ENCODE data around the gene GPX4.
"Not testable (repeated sequence)": the region's sequence is repeated elsewhere in the genome, so short reads cannot be mapped to it uniquely, and the experiment has no call there.

GPX4 gene

DNA sequence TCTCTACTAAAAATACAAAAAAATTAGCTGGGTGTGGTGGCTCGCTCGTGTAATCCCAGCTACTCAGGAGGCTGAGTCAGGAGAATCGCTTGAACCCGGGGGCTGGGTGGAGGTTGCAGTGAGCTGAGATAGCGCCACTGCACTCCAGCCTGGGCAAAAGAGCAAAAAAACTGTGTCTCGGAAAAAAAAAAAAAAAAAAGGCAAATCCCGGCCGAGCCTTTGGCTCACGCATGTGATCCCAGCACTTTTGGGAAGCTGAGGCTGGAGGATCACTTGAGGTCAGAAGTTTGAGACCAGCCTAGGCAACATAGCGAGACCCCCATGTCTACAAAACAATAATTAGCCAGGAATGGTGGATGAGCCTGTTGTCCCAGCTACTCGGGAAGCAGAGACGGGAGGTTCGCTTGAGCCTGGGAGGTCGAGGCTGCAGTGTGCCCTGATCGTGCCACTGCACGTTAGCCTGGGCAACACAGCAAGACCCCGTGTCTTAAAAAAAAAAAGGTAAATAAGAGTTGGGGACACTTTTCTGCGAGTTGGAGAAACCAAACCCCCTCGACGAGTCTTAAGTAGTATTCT, 574 bp upstream of the GPX4 start:
- DNase-seq = no peak

DNA sequence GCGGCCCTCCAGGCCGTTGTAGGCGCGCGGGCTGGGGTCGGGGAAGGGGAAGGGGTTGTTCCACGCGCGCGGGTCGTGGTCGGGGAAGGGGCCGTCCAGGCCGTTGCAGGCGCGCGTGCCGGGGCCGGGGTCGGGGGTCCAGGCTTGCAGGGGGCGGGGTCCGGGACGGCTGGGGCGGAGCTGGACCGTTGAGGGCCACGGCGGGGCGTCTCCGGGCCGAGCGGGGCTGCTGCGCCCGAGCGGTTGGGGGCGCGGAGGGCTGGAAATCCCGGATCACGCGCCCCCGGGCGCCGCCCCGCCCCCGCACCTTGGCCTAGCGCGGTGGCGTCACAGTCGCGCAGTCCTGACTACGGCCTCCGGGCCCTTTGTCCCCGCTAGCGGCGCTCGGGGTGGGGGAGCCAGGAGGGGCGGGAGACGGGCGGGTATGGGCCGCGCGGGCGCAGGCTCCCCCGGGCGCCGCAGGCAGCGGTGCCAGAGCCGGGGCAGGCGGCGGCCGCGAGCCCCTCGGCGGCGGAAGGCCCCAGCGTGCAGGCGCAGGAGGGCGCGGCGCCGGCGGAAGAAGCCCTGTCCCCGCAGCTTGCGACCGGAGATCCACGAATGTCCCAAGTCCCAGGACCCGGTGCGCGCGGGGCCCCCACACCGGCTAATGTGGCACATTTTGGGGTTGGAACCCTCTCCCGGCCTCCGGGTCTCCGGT, 665 bp downstream of the GPX4 start:
- DNase-seq = peak; percentile 88

DNA sequence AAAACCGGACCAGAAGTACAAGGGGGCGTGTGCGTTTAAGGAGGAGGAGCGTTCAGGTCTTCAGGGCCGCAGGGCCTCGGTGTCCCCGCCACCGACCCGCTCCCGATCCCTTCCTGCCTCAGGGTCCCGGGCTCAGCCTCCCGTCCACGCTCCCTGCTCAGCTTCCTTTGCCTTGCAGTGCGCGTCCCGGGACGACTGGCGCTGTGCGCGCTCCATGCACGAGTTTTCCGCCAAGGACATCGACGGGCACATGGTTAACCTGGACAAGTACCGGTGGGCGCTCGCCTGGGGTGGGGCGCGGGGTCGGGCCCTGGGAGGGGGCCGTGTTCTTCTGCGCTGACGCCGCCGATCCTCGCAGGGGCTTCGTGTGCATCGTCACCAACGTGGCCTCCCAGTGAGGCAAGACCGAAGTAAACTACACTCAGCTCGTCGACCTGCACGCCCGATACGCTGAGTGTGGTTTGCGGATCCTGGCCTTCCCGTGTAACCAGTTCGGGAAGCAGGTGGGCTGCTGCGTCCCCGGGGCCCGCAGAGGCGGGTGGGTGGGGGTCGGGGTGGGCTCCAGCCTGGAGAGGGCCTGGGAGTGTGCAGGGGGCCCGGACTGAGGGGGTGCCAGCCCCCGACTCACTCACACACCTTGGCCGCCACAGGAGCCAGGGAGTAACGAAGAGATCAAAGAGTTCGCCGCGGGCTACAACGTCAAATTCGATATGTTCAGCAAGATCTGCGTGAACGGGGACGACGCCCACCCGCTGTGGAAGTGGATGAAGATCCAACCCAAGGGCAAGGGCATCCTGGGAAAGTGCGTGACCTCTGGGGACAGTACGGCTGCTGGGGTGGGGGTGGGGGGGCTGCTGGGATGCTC, 1.4 kb downstream of the GPX4 start:
- peak; percentile 48 for DNase-seq

DNA sequence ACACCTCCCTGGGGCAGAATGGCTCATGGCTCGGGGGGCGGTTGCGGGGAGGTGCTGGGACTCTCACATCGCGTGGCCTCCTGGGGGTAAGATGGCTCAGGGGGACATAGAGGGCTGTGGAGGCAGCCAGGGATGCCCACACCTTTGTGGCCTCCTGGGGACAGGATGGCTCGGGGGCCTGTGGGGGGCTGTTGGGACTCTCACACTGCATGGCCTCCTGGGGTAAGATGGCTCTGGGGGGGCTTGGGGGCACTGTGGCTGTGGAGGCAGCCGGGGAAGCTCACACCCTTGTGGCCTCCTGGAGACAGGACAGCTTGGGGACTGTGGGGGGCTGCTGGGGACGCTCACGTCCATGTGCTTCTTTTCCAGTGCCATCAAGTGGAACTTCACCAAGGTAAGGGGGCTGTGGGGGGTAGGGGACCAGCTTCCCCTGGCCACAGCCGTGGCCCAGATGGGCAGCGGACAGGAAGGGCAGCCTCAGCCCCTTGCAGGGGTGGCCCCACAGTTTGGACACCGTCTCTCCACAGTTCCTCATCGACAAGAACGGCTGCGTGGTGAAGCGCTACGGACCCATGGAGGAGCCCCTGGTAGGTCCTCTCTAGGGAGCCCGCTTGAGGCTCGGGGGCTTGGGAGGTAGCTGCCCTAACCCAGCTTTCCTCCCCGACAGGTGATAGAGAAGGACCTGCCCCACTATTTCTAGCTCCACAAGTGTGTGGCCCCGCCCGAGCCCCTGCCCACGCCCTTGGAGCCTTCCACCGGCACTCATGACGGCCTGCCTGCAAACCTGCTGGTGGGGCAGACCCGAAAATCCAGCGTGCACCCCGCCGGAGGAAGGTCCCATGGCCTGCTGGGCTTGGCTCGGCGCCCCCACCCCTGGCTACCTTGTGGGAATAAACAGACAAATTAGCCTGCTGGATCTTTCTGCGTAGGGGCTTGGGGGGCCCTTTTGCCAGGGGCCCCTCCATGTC, 2.4 kb downstream of the GPX4 start:
- no peak for DNase-seq

DNA sequence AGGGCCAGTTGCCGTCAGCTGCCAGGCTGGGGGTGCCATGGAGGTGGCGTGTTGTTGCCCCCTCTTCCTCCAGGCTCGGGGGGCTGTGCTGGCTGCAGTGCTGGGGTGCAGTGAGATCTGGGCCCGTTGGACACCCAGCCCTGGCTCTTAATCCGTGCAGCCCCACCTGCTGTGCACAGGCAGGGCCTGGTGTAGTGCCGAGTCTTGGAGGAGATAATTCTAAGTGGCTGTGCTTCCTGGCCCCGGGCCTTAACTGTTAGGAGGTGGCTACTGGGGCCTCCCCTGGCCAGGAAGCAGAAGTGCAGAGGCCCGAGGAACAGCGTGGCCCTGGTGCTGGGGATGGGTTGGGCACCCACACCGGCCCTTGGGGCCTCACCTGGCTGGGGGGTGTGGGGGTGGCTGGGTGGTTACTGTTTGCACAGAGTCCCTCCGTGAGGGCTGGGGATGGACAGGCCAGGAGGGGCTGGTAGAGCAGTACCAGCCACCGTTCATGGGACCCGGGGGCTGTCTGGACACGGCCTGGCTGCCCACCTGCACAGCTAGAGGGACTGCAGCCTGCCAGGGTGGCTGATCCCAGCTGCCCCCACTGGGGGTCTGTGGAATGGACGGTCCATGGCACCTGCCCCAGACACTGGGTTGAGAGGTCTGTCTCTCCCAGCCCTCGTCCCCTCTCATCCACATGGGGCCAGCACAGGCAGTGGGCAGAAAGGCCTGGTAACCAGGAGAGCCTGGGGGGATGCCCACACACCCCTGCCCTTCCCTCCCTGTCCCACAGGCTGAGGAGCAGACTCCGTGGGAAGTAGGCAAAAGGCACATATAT, 3.3 kb downstream of the GPX4 start:
- peak; percentile 82 for DNase-seq

DNA sequence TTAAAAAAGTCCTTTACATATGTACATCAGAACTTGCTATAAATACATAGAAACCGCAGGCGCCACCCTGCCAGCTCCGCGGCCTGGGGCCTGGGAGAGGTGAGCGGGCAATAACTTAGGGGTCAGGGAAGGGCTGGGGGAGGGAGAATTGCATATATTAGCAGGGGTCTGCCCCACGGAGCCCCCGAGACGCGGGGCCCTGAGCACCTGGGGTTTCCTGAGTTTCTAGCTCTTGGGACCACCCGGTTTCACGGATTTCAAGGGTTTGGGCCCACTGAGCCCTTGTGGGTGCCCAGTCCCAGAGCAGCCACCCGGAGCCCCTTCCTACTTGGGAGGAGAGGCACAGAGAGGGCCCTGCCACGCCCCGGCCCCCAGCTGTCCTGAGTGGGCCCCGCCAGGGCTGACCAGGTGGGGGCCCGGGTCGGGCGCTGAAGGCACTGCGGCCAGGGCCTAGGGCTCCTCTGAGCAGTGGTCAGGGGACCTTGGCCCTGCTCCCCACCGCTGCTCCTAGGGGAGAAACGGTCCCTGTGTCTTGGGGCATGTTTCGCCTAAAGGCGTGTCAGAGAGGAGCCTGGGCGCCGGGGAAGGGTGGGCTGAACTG, 4.0 kb downstream of the GPX4 start:
- DNase-seq = no peak

DNA sequence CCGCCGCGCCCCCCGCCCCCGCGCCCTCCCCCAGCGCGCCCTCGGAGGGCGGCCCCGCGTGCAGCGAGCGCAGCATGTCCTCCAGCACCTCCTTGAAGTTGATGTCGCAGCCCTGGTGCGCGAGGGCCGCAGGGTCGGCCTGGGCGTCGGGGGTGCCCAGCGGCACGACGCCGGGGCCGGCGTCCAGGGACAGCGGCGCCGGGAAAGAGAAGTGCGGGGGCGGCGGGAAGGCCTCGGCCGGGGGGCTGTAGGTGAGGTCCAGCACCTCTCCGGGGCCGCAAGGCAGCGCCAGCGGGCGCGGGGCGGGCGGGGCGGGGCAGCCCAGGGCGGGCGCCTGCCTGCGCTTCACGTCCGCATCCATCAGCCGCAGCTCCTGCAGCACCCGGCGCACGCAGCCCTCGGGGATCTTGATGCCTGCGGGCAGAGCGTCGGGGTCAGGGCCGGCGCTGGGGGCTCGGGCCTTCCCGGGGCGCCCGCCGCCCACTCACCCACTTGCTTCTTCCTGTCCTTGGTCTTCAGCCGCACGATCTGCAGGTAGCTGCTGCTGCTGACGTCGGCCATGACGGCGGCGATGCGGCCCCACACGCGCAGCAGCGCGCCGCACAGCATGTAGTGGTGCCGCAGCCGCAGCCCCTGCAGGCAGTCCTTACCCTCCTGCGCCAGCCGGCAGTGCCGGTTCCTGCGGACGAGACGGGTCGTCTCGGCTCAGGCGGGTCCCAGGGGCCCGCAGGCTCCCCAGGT, 4.7 kb downstream of the GPX4 start:
- no peak for DNase-seq

DNA sequence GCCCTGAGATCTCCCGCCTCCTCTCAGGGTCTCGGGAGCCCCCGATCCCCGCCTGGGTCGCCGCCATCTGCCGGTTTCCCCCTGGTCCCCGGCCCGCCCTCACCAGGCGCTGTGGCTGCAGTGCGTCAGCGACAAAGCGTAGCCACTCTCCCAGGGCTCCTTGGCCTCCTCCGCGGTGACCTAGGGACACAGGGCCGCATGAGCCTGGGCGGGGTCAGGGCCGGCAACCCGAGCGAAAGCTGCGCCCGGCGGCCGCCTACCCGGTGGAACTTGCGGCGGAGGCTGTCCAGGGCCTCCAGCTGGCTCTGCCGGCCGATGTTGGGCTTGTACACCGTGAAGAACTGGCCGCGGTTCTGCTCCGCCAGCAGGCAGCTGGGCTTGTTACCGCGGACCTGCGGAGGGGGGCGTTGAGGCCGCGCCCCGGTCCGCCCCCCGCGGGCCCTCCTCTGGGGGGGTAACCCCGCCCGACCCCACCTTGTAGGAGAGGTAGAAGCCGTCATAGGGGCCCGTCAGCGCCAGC, 5.3 kb downstream of the GPX4 start:
- no peak for DNase-seq

DNA sequence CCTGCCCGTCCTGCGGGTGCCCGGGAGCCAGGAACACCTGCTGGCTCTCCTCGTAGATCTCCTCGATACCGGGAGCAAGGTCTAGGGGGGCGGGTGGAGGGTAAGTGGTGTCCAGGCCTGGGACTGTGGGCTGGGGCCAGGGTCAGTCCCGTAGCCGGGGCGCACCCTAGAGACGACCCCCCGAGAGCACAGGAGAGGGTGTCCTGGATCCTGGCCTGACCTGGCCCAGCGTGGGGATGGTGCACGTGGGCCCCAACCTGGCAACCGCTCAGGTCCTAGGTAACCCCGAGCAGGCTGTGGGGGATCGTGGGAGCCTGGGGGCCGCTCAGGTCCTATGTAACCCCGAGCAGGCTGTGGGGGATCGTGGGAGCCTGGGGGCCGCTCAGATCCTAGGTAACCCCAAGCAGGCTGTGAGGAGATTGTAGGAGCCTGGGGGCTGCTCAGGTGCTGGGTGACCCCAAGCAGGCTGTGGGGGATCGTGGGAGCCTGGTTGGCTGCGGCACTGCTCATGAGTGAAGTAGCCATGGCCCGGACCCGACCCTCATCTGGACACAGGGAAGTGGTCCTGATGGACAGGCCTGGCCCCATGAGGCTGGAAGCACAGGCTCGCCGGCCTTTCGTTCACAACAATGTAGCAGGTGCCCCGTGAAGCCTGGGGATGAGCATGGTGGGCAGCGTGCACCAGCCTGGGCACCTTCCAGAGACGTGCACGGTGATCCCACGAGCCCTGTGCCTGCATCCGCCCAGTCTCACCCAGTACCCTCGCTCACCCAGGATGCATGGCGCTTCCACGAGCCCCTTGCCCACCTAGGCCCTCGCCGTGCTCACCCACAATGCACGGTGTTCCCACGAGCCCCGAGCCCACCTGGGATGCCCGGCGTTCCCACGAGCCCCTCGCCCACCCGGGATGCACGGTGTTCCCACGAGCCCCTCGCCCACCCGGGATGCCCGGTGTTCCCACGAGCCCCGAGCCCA, 6.2 kb downstream of the GPX4 start:
- DNase-seq = no peak

DNA sequence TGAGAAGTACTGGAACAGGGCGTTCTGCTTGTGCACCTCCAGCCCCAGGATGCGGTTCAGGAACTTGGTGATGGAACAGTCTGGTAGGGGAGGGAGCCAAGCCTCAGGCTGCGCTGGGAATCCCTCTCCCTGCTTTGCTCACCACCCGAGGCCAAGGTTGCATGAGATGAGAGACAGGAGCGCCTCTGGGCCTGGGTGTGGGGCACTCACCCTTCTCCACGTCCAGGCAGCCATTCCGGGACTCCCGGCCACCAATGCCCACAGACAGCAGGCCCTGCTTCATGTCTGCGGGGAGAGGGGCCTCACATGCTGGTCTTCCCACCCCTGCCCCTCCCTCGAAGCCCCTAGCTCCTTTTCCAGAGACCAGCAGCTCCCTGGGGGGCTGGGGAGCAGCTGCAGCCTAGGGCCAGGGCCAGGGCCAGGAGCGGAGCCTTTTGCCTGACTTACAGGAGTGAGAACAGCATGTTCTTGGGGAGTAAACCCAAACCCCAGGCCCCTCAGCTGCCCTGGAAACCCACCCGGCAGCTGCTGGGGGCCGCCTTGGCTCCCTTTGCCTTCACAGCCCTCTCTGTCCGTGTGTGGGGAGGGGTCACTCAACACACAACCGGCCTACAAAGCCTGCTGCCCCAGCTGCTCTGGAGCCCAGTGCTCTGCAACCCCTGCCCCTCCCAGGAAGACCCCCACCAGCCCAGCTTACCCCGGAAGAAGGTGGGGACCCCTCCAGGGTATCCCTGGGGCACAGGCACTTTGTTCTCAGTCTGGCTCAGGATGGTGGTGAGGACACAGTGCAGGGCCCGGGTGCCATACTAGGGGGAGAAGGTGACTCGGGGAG, 7.2 kb downstream of the GPX4 start:
- no peak for DNase-seq

DNA sequence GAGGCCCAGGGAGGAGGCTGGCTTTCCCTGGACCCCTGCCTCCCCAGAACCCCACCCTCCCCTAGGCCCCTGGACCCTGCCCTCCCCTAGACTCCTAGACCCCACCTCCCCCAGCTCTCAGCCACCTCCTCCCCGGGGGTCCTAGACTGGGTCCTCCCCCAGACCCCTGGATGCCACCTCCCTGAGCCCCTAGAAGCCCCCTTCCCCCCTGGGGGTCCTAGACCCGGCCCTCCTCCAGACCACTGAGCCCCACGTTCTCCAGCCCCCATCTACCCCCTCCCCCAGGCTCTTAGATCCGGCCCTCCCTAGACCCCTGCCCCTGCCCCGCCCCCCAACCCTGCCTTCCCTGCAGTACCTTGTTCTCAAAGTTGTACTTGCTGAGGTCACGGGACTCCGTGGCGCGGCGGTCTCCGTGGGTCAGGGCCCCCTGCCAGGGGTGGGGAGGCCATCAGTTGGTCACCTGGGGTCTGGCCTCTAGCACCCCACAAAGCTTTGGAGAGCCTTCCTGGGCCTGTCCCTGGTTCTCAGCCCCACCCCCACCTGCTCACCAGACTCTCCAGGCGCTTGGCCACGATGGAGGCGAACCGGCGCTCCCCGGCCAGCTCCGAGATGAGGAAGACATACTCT, 8.0 kb downstream of the GPX4 start:
- no peak for DNase-seq

DNA sequence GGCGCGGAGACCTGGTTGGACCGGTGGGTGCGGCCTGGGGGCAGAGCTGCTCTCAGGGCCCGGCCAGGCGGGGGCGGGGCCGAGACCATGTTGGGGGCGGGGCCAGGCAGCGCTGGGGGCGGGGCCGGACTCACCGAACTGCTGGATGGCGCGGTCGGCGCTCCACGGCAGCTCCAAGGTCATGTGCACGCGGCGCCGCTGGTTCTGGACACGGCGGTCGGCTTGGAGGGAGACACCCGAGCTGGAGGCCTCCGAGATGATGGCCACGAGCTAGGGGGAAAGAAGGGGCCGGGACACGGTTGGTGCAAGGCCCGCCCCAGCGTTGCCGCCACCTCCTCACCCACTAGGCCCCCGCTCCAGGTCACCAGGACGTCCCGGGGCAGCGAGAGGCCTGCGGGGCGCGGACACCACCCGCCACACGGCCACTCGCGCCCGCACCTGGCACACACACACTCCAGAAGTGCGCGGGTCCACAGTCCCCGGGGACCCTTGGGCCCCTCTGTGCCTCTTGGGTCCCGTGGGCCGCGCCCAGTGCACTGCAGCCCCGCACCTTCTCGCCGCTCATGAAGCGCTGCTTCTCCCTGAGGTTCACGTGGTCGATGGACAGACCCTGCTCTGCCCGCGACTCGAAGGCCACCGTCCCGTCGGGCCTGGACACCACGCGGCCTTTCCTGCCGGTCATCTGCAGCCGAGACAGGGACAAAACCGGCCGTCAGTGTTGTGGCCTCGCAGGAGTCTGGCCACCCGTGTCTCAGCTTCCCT, 8.7 kb downstream of the GPX4 start:
- no peak for DNase-seq

DNA sequence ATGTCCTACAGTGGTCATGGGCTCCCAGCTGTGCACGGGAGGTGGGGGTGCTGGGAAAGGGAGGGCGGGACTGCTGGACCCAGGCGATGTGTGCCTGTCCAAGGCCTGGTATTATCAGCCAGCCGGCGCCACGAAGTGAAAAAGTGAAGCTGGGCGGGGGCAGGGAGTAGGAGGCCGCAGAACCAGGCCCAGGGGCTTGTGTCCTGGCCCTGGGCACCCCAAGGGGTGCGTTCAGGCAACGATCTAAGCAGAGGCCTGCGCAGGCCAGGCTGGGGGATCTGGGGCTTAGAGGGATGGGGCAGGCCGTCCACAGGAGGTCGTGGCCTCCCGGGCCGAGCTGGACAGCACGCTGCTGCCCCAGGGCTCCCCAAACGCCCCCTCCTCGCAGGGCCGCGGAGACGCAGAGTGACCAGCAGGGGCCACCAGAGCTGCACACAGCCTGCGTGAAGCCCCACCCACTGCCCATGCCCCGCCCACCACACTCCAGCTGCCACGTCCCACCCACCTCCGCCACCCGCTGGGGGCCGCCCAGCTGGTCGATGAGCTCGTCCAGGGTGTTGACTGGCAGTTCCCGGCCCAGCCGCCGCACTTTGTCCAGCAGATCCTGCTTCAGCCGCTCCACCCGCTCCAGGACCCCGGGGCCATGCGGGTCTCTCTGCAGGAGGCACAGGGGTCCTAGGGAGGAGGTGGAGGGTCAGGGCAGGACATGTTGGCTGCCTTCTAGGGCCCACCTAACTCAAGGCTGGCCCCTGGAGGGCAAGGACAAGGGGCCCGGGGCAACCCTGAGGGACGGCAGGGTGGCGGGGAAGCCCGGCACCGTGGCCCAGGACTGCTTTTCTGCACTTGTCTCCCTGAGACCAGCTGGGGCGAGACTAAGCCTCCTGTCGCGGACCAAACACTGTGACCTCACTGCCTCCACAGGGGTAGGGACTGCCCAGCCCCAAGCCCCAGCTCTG, 9.5 kb downstream of the GPX4 start:
- DNase-seq = peak; percentile 95

DNA sequence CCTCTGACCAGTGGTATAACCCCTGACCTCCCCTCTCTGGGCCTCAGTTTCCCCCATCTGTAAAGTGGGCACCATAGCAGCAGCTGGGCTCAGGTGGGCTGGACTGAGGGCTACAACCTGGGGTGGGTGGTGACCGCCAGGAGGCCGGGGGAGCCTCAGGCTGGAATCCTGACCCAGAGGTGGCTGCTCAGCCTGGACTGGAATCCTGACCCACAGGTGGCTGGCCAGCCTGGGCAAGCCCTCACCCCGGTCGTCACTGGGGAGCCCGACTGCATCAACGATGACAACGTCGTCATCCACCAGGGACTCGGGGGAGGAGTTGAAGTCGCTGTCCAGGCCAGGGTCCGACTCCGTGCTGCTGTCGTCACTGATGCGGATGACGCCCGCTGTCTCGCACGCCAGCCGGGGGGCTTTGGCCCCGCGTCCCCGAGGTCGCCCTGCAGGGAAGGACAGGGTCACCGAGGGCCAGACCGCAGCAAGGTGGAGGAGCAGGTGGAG, 10.2 kb downstream of the GPX4 start:
- no peak for DNase-seq

DNA sequence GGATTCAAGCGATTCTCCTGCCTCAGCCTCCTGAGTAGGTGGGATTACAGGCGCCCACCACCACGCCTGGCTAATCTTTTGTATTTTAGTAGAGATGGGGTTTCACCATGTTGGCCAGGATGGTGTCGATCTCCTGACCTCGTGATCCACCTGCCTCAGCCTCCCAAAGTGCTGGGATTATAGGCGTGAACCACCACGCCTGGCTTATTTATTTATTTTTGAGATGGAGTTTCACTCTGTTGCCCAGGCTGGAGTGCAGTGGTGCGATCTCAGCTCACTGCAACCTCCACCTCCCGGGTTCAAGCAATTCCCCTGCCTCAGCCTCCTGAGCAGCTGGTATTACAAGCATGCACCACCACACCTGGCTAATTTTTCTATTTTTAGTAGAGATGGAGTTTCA, 10.9 kb downstream of the GPX4 start:
- DNase-seq = not testable (repeated sequence)
